SW 1271 (cell line): Measurements from ENCODE around the gene NAB2.
A peak's percentile ranks its signal among the peaks of the same experiment; 100 is the strongest.

Experiments used
- DNase-seq, 2 experiments: peaks; one replicate each; lab custom pipeline; 2025; lab: John Stamatoyannopoulos, UW

NAB2 gene

GRCh38 chr12:57094208-57095160 lies 5.6 kb downstream of the NAB2 start:
- no peak for DNase-seq

GRCh38 chr12:57095440-57095839 lies 6.5 kb downstream of the NAB2 start:
- no peak for DNase-seq

GRCh38 chr12:57096099-57096572 lies 7.2 kb downstream of the NAB2 start:
- no peak for DNase-seq

- DNase-seq = no peak
Observed at GRCh38 chr12:57096748-57097553, 8.0 kb downstream of the NAB2 start.

- no peak for DNase-seq
Observed at GRCh38 chr12:57097554-57097835, 8.6 kb downstream of the NAB2 start.

GRCh38 chr12:57098546-57098945 lies 9.6 kb downstream of the NAB2 start:
- no peak for DNase-seq

- no peak for DNase-seq
Observed at GRCh38 chr12:57099047-57099714, 10.3 kb downstream of the NAB2 start.

- no peak for DNase-seq
Observed at GRCh38 chr12:57099766-57100165, 10.9 kb downstream of the NAB2 start.

GRCh38 chr12:57101892-57102695 lies 13.2 kb downstream of the NAB2 start:
- no peak for DNase-seq

GRCh38 chr12:57103856-57104255 lies 14.9 kb downstream of the NAB2 start:
- DNase-seq = no peak

GRCh38 chr12:57104292-57104910 lies 15.5 kb downstream of the NAB2 start:
- no peak for DNase-seq

- DNase-seq = no peak
Observed at GRCh38 chr12:57105011-57105753, 16.3 kb downstream of the NAB2 start.

GRCh38 chr12:57106021-57106708 lies 17.3 kb downstream of the NAB2 start:
- DNase-seq = no peak

- no peak for DNase-seq
Observed at GRCh38 chr12:57107456-57108155, 18.7 kb downstream of the NAB2 start.

- no peak for DNase-seq
Observed at GRCh38 chr12:57109207-57110103, 20.5 kb downstream of the NAB2 start.

GRCh38 chr12:57110104-57111030 lies 21.5 kb downstream of the NAB2 start:
- DNase-seq = peak in 1 of 2 experiments; percentile 32
